ENCODE measurements around the gene ADCY3. TPM values are rescaled to one million over a fixed set of nuclear protein-coding genes. Genes with fewer than 3 reads are reported as not detected.

The ADCY3 gene
- total RNA-seq, 1 experiment from 2014 or later: 75.6 TPM

- Mint-ChIP-seq H3K9me3 (ENCODE audit: unreplicated experiment) (no peaks in the 10 kb centered on the region), H3K4me3 (ENCODE audit: unreplicated experiment) (no peak overlapping the region), H3K27ac (ENCODE audit: unreplicated experiment) (no peak overlapping the region), H3K27me3 (ENCODE audit: insufficient read depth, unreplicated experiment) (no peaks in the 10 kb centered on the region), H3K36me3 (ENCODE audit: insufficient read depth, unreplicated experiment) (no peaks in the 10 kb centered on the region), H3K4me1 (ENCODE audit: low read depth, unreplicated experiment) (no peaks in the 10 kb centered on the region)
- no peak for TF ChIP-seq CTCF (IDR thresholded peaks at IDR 0.05; ENCODE audit: insufficient read depth in 1 of 2, low read depth in 1 of 2, low read length in 1 of 2, severe bottlenecking in 1 of 2, unreplicated experiment in 1 of 2)
- DNase-seq: no peak
- H3K36me3 ChIP-seq (ENCODE audit: control insufficient read depth, insufficient read depth, low read length): no peaks in the 10 kb centered on the region
- BruUV-seq (replicated peaks): no TSS peak
- no peak overlapping the region for H3K4me3 ChIP-seq (ENCODE audit: low read depth, low read length)
- no peaks in the 10 kb centered on the region for H3K4me1 ChIP-seq
- H3K27me3 ChIP-seq (replicated peaks; ENCODE audit: control insufficient read depth, insufficient read depth, low read length): no peaks in the 10 kb centered on the region
- H3K9me3 ChIP-seq: no peaks in the 10 kb centered on the region
- intact Hi-C loops (cut with micrococcal nuclease; ENCODE audit: unreplicated experiment): loop anchor here (10.0 kb wide), 1 partner anchor 510 kb away; no protein-coding TSS in a partner anchor
- POLR2A ChIA-PET: no interaction called here
- CTCF ChIA-PET: interaction anchor here (0.7 kb wide), 1 partner anchor 132 kb away, joined by 3 read pairs; the partner anchor contains the start of genes CENPO and PTRHD1
These were observed 4.7 kb upstream of the ADCY3 start for GRCh38 chr2:24924732-24925131.

- no peak for DNase-seq
- ChIA-PET CTCF (interaction anchor here (0.7 to 0.9 kb wide), 2 partner anchors 117 to 131 kb away, joined by 3 to 6 read pairs; partner anchors contain the start of genes CENPO and PTRHD1), POLR2A (no interaction called here)
- no peaks in the 10 kb centered on the region for H3K9me3 Mint-ChIP-seq (ENCODE audit: unreplicated experiment)
- H3K9me3 ChIP-seq: no peaks in the 10 kb centered on the region
- H3K36me3 Mint-ChIP-seq (ENCODE audit: insufficient read depth, unreplicated experiment): no peaks in the 10 kb centered on the region
- H3K4me1 Mint-ChIP-seq (ENCODE audit: low read depth, unreplicated experiment): peaks cover 2% of the 10 kb centered on the region
- intact Hi-C loops (cut with micrococcal nuclease; ENCODE audit: unreplicated experiment): loop anchor here (10.0 kb wide), 1 partner anchor 509 kb away; no protein-coding TSS in a partner anchor
- no peaks in the 10 kb centered on the region for H3K36me3 ChIP-seq (ENCODE audit: control insufficient read depth, insufficient read depth, low read length)
- no peak overlapping the region for H3K27ac Mint-ChIP-seq (ENCODE audit: unreplicated experiment)
- no peaks in the 10 kb centered on the region for H3K27me3 Mint-ChIP-seq (ENCODE audit: insufficient read depth, unreplicated experiment)
- no TSS peak for BruUV-seq (replicated peaks)
- no peak for TF ChIP-seq CTCF (IDR thresholded peaks at IDR 0.05; ENCODE audit: insufficient read depth in 1 of 2, low read depth in 1 of 2, low read length in 1 of 2, severe bottlenecking in 1 of 2, unreplicated experiment in 1 of 2)
- H3K4me1 ChIP-seq: no peaks in the 10 kb centered on the region
- H3K4me3 Mint-ChIP-seq (ENCODE audit: unreplicated experiment): no peak overlapping the region
- H3K4me3 ChIP-seq (ENCODE audit: low read depth, low read length): no peak overlapping the region
- H3K27me3 ChIP-seq (replicated peaks; ENCODE audit: control insufficient read depth, insufficient read depth, low read length): no peaks in the 10 kb centered on the region
These were observed 4.2 kb upstream of the ADCY3 start for GRCh38 chr2:24924266-24924665.

GRCh38 chr2:24923106-24923505, 3.1 kb upstream of the ADCY3 start:
- no peaks in the 10 kb centered on the region for H3K9me3 ChIP-seq
- peaks cover 10% of the 10 kb centered on the region for H3K4me1 Mint-ChIP-seq (ENCODE audit: low read depth, unreplicated experiment)
- DNase-seq: no peak
- H3K27me3 ChIP-seq (replicated peaks; ENCODE audit: control insufficient read depth, insufficient read depth, low read length): no peaks in the 10 kb centered on the region
- ChIA-PET CTCF (no interaction called here), POLR2A (no interaction called here)
- TF ChIP-seq CTCF (IDR thresholded peaks at IDR 0.05; ENCODE audit: insufficient read depth in 1 of 2, low read depth in 1 of 2, low read length in 1 of 2, severe bottlenecking in 1 of 2, unreplicated experiment in 1 of 2): no peak
- no TSS peak for BruUV-seq (replicated peaks)
- no peak overlapping the region for H3K4me3 Mint-ChIP-seq (ENCODE audit: unreplicated experiment)
- intact Hi-C loops (cut with micrococcal nuclease; ENCODE audit: unreplicated experiment): loop anchor here (10.0 kb wide), 1 partner anchor 508 kb away; no protein-coding TSS in a partner anchor
- H3K4me3 ChIP-seq (ENCODE audit: low read depth, low read length): no peak overlapping the region
- H3K9me3 Mint-ChIP-seq (ENCODE audit: unreplicated experiment): no peaks in the 10 kb centered on the region
- H3K36me3 ChIP-seq (ENCODE audit: control insufficient read depth, insufficient read depth, low read length): no peaks in the 10 kb centered on the region; the same call in 1 of the 2 replicates
- peaks cover 2% of the 10 kb centered on the region for H3K36me3 Mint-ChIP-seq (ENCODE audit: insufficient read depth, unreplicated experiment)
- H3K4me1 ChIP-seq: peaks cover 6% of the 10 kb centered on the region; the same call in 1 of the 2 replicates
- no peaks in the 10 kb centered on the region for H3K27me3 Mint-ChIP-seq (ENCODE audit: insufficient read depth, unreplicated experiment)
- H3K27ac Mint-ChIP-seq (ENCODE audit: unreplicated experiment): no peak overlapping the region
